GM21423 (cell line): ENCODE results near the gene RPUSD1.

Experiments
- ATAC-seq: cut with Tn5 transposase; IDR thresholded peaks from one replicate; pipeline ENCODE4 v1.9.1; 2021; ENCODE audit warnings: mild to moderate bottlenecking, moderate library complexity; ENCODE audit not compliant: unreplicated experiment

The RPUSD1 gene

DNA sequence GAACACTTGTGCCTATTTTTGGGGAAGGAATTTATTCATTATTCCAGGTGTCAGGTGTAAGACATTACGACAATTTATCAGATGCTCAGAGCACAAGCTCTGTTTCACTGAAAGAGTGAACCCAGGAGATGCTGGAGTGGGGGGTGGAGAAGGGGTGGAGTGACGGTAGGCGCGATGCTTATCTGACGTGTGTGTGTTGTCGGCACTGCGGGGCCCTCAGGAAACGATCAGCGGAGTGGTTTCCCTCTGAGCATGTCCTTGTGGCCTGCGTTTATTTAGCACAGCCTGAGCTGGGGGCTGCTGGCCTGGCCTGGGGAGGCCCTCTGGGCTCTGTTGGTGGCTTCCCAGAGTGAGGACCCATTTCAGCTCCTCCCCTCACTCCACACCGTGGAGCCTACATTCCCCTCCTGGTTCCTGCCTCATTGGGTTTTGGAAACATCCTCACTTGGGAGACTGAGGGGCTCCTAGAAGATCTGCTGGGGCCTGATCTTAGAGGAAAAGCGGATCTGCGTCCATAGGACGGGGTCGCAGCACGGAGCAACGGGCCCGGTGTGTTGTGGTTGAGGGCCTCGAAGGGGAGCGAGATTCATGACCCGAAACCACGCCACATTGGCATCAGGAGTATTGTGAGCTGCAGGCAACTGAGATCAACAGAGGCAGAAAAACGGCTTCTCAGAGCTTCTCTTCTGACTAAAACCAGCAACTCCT lies 31.3 kb upstream of the RPUSD1 start:
- ATAC-seq = no peak

GRCh38 chr16:818592-818991 lies 30.4 kb upstream of the RPUSD1 start:
- ATAC-seq = no peak

GRCh38 chr16:818132-818531 lies 30.0 kb upstream of the RPUSD1 start:
- ATAC-seq = no peak

DNA sequence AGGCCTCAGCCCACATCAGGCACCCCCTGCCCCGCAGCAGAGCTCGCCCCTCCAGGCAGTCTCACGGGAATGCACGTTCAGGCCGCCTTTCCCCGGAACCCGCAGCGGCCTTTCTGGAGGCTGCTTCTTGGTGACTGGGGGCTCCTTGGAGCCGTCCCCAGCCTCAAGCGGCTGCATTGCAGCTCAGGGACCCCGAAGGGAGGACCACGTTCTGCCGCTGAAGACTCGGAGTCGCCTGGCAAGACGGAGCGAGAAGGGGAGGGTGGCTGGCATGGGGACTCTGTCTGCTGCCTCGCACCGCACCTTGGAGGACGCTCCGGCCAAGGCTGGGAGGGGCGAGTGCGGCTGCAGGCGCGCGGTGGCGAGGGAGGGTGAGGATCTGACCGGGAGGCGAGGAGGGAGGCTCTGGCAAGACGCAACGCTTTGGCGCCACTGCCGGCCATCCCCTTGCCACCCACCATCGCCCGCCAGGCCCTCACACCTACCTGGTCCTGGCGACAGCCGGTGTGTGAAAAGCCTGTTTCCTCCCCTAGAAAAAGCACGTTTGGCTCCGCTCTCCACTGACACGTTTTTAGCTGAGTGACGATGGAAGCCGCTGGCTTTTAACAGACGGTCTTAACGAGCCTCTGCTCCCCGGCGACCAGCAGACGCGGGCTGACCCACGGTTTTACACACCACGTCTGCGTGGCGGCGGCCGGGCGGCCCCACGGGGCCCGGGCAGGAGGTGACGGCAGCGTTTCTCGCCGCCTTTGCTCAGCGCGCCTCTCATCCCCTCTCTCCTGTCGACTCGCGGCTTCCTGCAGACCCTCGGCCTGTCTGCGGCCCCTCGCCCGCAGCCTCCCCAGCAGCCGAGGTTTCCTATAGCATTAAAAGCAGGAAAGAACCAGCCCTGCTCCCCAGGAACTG lies 29.1 kb upstream of the RPUSD1 start:
- no peak for ATAC-seq

GRCh38 chr16:815861-816260 lies 27.7 kb upstream of the RPUSD1 start:
- no peak for ATAC-seq

- ATAC-seq = no peak
Observed at GRCh38 chr16:814974-815373, 26.8 kb upstream of the RPUSD1 start.

GRCh38 chr16:813916-814412 lies 25.8 kb upstream of the RPUSD1 start:
- no peak for ATAC-seq

GRCh38 chr16:813204-813915 lies 25.2 kb upstream of the RPUSD1 start:
- ATAC-seq = no peak

GRCh38 chr16:808085-808386 lies 19.9 kb upstream of the RPUSD1 start:
- no peak for ATAC-seq

- ATAC-seq = peak; percentile 87
Observed at GRCh38 chr16:807347-808084, 19.3 kb upstream of the RPUSD1 start.

- ATAC-seq = no peak
Observed at GRCh38 chr16:805474-805873, 17.3 kb upstream of the RPUSD1 start.

GRCh38 chr16:804193-805048 lies 16.2 kb upstream of the RPUSD1 start:
- no peak for ATAC-seq

- no peak for ATAC-seq
Observed at GRCh38 chr16:803754-804080, 15.5 kb upstream of the RPUSD1 start.

- no peak for ATAC-seq
Observed at GRCh38 chr16:802914-803753, 15.0 kb upstream of the RPUSD1 start.

GRCh38 chr16:802461-802860 lies 14.3 kb upstream of the RPUSD1 start:
- ATAC-seq = no peak

DNA sequence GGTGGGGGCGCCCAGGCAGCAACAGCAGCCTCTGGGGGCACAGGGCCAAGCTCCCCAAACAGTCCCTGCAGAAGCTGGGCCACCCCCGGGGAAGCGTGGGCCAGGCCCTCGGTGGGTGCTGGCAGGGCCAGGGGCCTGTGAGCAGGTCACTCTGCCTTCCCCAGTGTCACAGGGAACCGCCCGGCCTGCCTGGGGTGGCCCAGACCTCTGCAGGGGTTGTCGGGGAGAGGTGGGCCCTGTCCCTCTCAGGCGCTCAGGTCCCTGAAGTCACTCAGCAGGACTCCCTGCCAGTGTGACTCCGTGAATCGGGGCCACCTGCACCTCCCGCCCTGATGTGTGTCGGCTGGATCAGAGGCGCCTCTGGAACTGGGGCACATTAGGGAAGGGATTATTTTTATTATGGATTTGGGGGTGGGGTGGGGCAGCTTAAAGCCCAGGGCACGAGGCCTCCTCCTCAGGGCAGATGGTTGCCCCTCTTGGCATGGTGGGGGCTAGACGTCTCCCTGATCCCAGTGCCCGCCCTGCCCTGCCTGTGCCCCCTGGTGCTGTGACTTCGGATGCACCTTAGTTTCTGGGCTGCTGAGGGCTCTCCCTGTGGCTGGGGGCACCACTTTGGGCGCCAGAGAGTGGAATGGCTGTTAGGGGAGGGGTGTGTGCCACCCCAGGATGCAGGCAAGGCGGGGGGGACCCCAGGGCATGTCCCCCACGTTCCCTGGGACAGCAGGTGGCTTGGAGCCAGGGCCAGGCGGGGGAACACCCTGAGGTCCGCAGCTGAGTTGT lies 13.6 kb upstream of the RPUSD1 start:
- ATAC-seq = no peak

- ATAC-seq = no peak
Observed at GRCh38 chr16:800834-801511, 12.8 kb upstream of the RPUSD1 start.
